Skeletal muscle tissue (tissue), 4 donors: ENCODE results near the gene OTOG. TPM values are rescaled to one million over a fixed set of nuclear protein-coding genes. Genes with fewer than 3 reads are reported as not detected.

Experiments
- H3K27ac ChIP-seq: one replicate; pipeline ENCODE4 v1.7.0; 2013; ENCODE audit warnings: mild to moderate bottlenecking, low read depth, low read length, inconsistent platforms
- H3K27me3 ChIP-seq, 3 donors: one replicate each; pipeline ENCODE4 v1.7.0; 2013; ENCODE audit warnings: low read length in 3 of 3; ENCODE audit not compliant: control insufficient read depth in 3 of 3, insufficient read depth in 3 of 3
- H3K36me3 ChIP-seq, 3 donors: one replicate each; pipeline ENCODE4 v1.7.0; 2013; ENCODE audit warnings: low read length in 3 of 3; ENCODE audit not compliant: control insufficient read depth in 3 of 3, insufficient read depth in 3 of 3
- H3K4me1 ChIP-seq, 3 donors: one replicate each; pipeline ENCODE4 v1.7.0; 2013; ENCODE audit warnings: low read length in 3 of 3, mild to moderate bottlenecking in 3 of 3; ENCODE audit not compliant: control insufficient read depth in 3 of 3, insufficient read depth in 3 of 3
- H3K4me3 ChIP-seq, 3 donors: one replicate each; pipeline ENCODE4 v1.7.0; 2013; ENCODE audit warnings: low read length in 3 of 3
- H3K9ac ChIP-seq, 3 donors: one replicate each; pipeline ENCODE4 v1.7.0; 2013; ENCODE audit warnings: low read length in 3 of 3, mild to moderate bottlenecking in 3 of 3, moderate library complexity in 2 of 3, low read depth in 1 of 3
- H3K9me3 ChIP-seq, 3 donors: one replicate each; pipeline ENCODE4 v1.7.0; 2013; ENCODE audit warnings: low read length in 3 of 3; ENCODE audit not compliant: control insufficient read depth in 3 of 3
- total RNA-seq: library from RNA; depleted of rRNA; stranded (reverse); fragments of >200 nt; gene quantifications from one replicate; pipeline ENCODE4 v1.2.3, GENCODE V29; 2014
- donor health status: Osteomylitis.

The OTOG gene
- total RNA-seq, 1 donor from 2014 or later: under 0.01 TPM

GRCh38 chr11:17528181-17528691 is 18.8 kb upstream of the OTOG start:
- no peak overlapping the region for H3K9ac ChIP-seq
- H3K36me3 ChIP-seq: no peaks in the 10 kb centered on the region
- peaks cover 0 to 2% (median 0%) of the 10 kb centered on the region in 3 donors for H3K27me3 ChIP-seq
- peaks cover 0 to 2% (median 0%) of the 10 kb centered on the region in 3 donors for H3K4me1 ChIP-seq
- H3K4me3 ChIP-seq: no peak overlapping the region
- no peak overlapping the region for H3K27ac ChIP-seq
- no peaks in the 10 kb centered on the region for H3K9me3 ChIP-seq

GRCh38 chr11:17528906-17529843 is 17.9 kb upstream of the OTOG start:
- Histone ChIP-seq H3K9me3 (no peaks in the 10 kb centered on the region), H3K36me3 (no peaks in the 10 kb centered on the region), H3K9ac (no peak overlapping the region), H3K4me3 (no peak overlapping the region), H3K4me1 (peaks cover 0 to 2% (median 0%) of the 10 kb centered on the region in 3 donors), H3K27ac (no peak overlapping the region), H3K27me3 (peaks cover 0 to 2% (median 0%) of the 10 kb centered on the region in 3 donors)

GRCh38 chr11:17529844-17530185 is 17.2 kb upstream of the OTOG start:
- Histone ChIP-seq H3K27me3 (peaks cover 0 to 2% (median 0%) of the 10 kb centered on the region in 3 donors), H3K4me3 (no peak overlapping the region), H3K36me3 (no peaks in the 10 kb centered on the region)

GRCh38 chr11:17531071-17531600 is 15.9 kb upstream of the OTOG start:
- Histone ChIP-seq H3K4me3 (no peak overlapping the region), H3K27me3 (peaks cover 0 to 2% (median 0%) of the 10 kb centered on the region in 3 donors), H3K27ac (no peak overlapping the region), H3K9ac (no peak overlapping the region), H3K36me3 (no peaks in the 10 kb centered on the region), H3K9me3 (no peaks in the 10 kb centered on the region), H3K4me1 (peaks cover 0 to 2% (median 0%) of the 10 kb centered on the region in 3 donors)

More at GRCh38 chr11:17529844-17530185, 17.2 kb upstream of the OTOG start:
- peaks cover 0 to 2% (median 0%) of the 10 kb centered on the region in 3 donors for H3K4me1 ChIP-seq
- H3K27ac ChIP-seq: no peak overlapping the region
- no peaks in the 10 kb centered on the region for H3K9me3 ChIP-seq
- H3K9ac ChIP-seq: no peak overlapping the region

GRCh38 chr11:17531636-17532113 is 15.4 kb upstream of the OTOG start:
- H3K27me3 ChIP-seq: peaks cover 0 to 4% (median 0%) of the 10 kb centered on the region in 3 donors
- no peak overlapping the region for H3K27ac ChIP-seq
- H3K9me3 ChIP-seq: no peaks in the 10 kb centered on the region
- no peak overlapping the region for H3K9ac ChIP-seq
- no peak overlapping the region for H3K4me3 ChIP-seq
- peaks cover 0 to 2% (median 0%) of the 10 kb centered on the region in 3 donors for H3K4me1 ChIP-seq
- no peaks in the 10 kb centered on the region for H3K36me3 ChIP-seq

GRCh38 chr11:17532784-17533183 is 14.3 kb upstream of the OTOG start:
- Histone ChIP-seq H3K9me3 (no peaks in the 10 kb centered on the region), H3K9ac (no peak overlapping the region)

GRCh38 chr11:17533341-17533740 is 13.7 kb upstream of the OTOG start:
- Histone ChIP-seq H3K36me3 (no peaks in the 10 kb centered on the region), H3K27me3 (peaks cover 0 to 5% (median 0%) of the 10 kb centered on the region in 3 donors), H3K4me3 (no peak overlapping the region), H3K4me1 (peaks cover 0 to under 1% (median 0%) of the 10 kb centered on the region in 3 donors), H3K9me3 (no peaks in the 10 kb centered on the region), H3K27ac (no peak overlapping the region), H3K9ac (no peak overlapping the region)

More at GRCh38 chr11:17532784-17533183, 14.3 kb upstream of the OTOG start:
- Histone ChIP-seq H3K27ac (no peak overlapping the region), H3K36me3 (no peaks in the 10 kb centered on the region), H3K4me3 (no peak overlapping the region), H3K27me3 (peaks cover 0 to 6% (median 0%) of the 10 kb centered on the region in 3 donors), H3K4me1 (peaks cover 0 to 2% (median 0%) of the 10 kb centered on the region in 3 donors)

- H3K9ac ChIP-seq: no peak overlapping the region
- H3K36me3 ChIP-seq: no peaks in the 10 kb centered on the region
- peaks cover 0 to 4% (median 0%) of the 10 kb centered on the region in 3 donors for H3K27me3 ChIP-seq
- H3K27ac ChIP-seq: no peak overlapping the region
- no peaks in the 10 kb centered on the region for H3K4me1 ChIP-seq
- no peaks in the 10 kb centered on the region for H3K9me3 ChIP-seq
- H3K4me3 ChIP-seq: no peak overlapping the region
Measured at GRCh38 chr11:17533778-17534415, 13.2 kb upstream of the OTOG start.

- Histone ChIP-seq H3K9me3 (no peaks in the 10 kb centered on the region), H3K36me3 (no peaks in the 10 kb centered on the region), H3K27me3 (peaks cover 0 to 4% (median 0%) of the 10 kb centered on the region in 3 donors), H3K27ac (no peak overlapping the region), H3K4me1 (no peaks in the 10 kb centered on the region), H3K9ac (no peak overlapping the region), H3K4me3 (no peak overlapping the region)
Measured at GRCh38 chr11:17535488-17535887, 11.6 kb upstream of the OTOG start.
